AG04450 (cell line): ENCODE data around the gene LYPD6. TPM values are rescaled to one million over a fixed set of nuclear protein-coding genes. Genes with fewer than 3 reads are reported as not detected.

ENCODE experiments used
- CTCF ChIA-PET: fragments of 300-600, 350-600 bp; formaldehyde crosslinking; extraction: SDS; loops from one replicate; lab custom pipeline; 2022; ENCODE audit warnings: antibody characterized with exemption, inconsistent platforms; lab: Charles Lee
- POLR2A ChIA-PET: fragments of 350-600 bp; formaldehyde crosslinking; extraction: SDS; loops from one replicate; lab custom pipeline; 2021; ENCODE audit warnings: antibody characterized with exemption, inconsistent platforms; lab: Yijun Ruan, JAX
- DNase-seq: peaks from one replicate; pipeline ENCODE4 v3.0.0-alpha.2; 2011; ENCODE audit warnings: low read depth, low spot score
- H3K27ac ChIP-seq: one replicate; pipeline ENCODE4 v1.5.1; 2012; ENCODE audit warnings: low read depth, low read length, control low read depth
- H3K27me3 ChIP-seq: one replicate; pipeline ENCODE4 v1.6.0; 2012; ENCODE audit warnings: low read length; ENCODE audit not compliant: control insufficient read depth, insufficient read depth
- H3K4me3 ChIP-seq: 2 replicates; pipeline ENCODE4 v1.5.1; 2011; ENCODE audit warnings: mild to moderate bottlenecking, low read depth, low read length, control low read depth
- H3K9me3 ChIP-seq: 2 replicates; pipeline ENCODE4 v1.5.1; 2012; ENCODE audit warnings: low read length; ENCODE audit not compliant: control insufficient read depth, insufficient read depth
- CTCF ChIP-seq: IDR thresholded peaks from 2 replicates; pipeline ENCODE4 v1.5.1; 2011; ENCODE audit warnings: low read depth, low read length, control low read depth, inconsistent platforms
- polyA plus RNA-seq: library from polyadenylated mRNA; depleted of rRNA; stranded (reverse); fragments of >200 nt; gene quantifications from 2 replicates; pipeline ENCODE4 v1.2.3, GENCODE V29; 2011

Gene LYPD6
- polyA plus RNA-seq, 1 experiment: 1.3 TPM

GRCh38 chr2:149409506-149409905 lies 79.1 kb downstream of the LYPD6 start:
- Histone ChIP-seq H3K9me3 (no peaks in the 10 kb centered on the region), H3K27ac (no peak overlapping the region), H3K27me3 (no peaks in the 10 kb centered on the region), H3K4me3 (no peak overlapping the region)
- DNase-seq: no peak
- TF ChIP-seq CTCF: no peak
- CTCF ChIA-PET: no interaction called here
- POLR2A ChIA-PET: no interaction called here

- peak; percentile 74 for DNase-seq
- POLR2A ChIA-PET: interaction anchor here (0.7 kb wide), 2 partner anchors 20 to 905 kb away, joined by 3 read pairs; no protein-coding TSS in a partner anchor
- H3K4me3 ChIP-seq: no peak overlapping the region
- TF ChIP-seq CTCF: no peak
- peak overlapping the region; percentile 75 for H3K27ac ChIP-seq
- no peaks in the 10 kb centered on the region for H3K9me3 ChIP-seq
- CTCF ChIA-PET: interaction anchor here (1.0 kb wide), 1 partner anchor 150 kb away, joined by 3 read pairs; no protein-coding TSS in a partner anchor
- no peaks in the 10 kb centered on the region for H3K27me3 ChIP-seq
Measured at GRCh38 chr2:149410701-149411484, 80.5 kb downstream of the LYPD6 start.

GRCh38 chr2:149413487-149413886 lies 83.1 kb downstream of the LYPD6 start:
- Histone ChIP-seq H3K27me3 (no peaks in the 10 kb centered on the region), H3K27ac (no peak overlapping the region), H3K4me3 (no peak overlapping the region), H3K9me3 (no peaks in the 10 kb centered on the region)
- DNase-seq: no peak
- ChIA-PET POLR2A (no interaction called here), CTCF (no interaction called here)
- TF ChIP-seq CTCF: no peak

GRCh38 chr2:149415086-149415485 lies 84.7 kb downstream of the LYPD6 start:
- no peak overlapping the region for H3K4me3 ChIP-seq
- POLR2A ChIA-PET: no interaction called here
- DNase-seq: no peak
- no peaks in the 10 kb centered on the region for H3K27me3 ChIP-seq
- CTCF ChIA-PET: no interaction called here
- H3K27ac ChIP-seq: no peak overlapping the region
- no peaks in the 10 kb centered on the region for H3K9me3 ChIP-seq
- no peak for TF ChIP-seq CTCF

GRCh38 chr2:149418065-149418464 lies 87.7 kb downstream of the LYPD6 start:
- Histone ChIP-seq H3K4me3 (no peak overlapping the region), H3K27me3 (no peaks in the 10 kb centered on the region), H3K9me3 (no peaks in the 10 kb centered on the region), H3K27ac (no peak overlapping the region)
- TF ChIP-seq CTCF: no peak
- POLR2A ChIA-PET: no interaction called here
- CTCF ChIA-PET: no interaction called here
- DNase-seq: no peak
